ENCODE results near the gene PSME4. TPM values are rescaled to one million over a fixed set of nuclear protein-coding genes. Genes with fewer than 3 reads are reported as not detected.
"Not testable (repeated sequence)": the region's sequence is repeated elsewhere in the genome, so short reads cannot be mapped to it uniquely, and the experiment has no call there.

Gene PSME4
- total and polyA plus RNA-seq, 10 donors: 34.1 to 88.1 (median 58.8) TPM

DNA sequence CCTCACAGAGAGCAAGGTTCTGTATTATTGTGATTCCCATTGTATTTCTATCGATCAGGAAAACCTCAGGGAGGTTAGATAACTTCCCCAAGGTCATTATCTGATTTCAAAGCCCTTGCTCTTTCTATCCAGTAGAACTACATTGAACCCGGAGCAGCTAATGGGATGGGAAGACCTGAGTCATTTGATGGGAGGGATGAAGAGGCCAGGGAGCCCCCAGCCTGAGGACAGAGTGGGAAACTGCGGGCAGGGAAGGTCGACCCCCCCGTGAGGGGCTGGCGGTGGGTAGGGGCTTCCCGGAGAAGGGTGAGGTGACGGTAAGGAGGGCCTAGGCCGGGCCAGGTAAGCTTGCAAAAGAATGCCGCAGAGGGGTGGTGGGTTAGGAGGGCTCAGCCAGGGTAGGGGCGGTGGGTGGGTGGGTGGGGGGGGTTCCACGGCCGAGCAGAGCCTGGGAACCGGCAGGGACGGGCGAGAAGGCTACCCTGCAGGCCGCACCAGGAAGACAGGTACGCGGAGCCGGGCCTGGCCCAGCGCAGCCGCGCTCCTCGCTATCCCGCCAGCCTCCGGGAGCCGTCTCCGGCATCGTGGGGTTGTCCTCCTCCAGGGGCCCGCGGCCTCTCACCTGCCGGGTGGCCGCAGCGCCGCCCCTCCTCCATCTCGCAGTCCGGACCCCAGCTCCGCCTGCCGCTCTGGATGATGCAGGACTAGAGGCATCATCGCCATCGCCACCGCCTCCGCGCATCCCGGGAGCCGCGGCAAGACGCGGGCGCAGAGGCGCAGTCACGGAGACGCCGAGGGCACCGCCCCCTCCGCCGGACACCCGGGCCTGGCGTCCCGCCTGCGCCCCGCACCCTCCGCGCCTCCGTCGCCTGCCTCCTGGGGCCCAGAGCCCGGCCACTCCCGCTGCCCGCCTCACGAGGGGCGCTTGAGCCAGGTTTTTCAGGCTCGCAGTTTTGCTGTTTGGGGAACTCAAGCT lies 111.3 kb downstream of the PSME4 start, which contains the start of gene GPR75:
GPR75 (minus strand) TSS at position 762 of the 976 bp plus-strand sequence. CDS start 5,211 bp downstream, outside the sequence.
- H3K27me3 ChIP-seq (replicated peaks in 1 of 7): no peaks in the 10 kb centered on the region
- H3K4me3 ChIP-seq: peak within 1 kb of the TSS in 3 of 8 donors; percentile 5 to 39 (median 13)
- WGBS, 5 donors: 80 to 90% (median 85%) methylated on average over 62 to 72 of the region's 72 CpGs
- H3K4me1 ChIP-seq: peaks cover 0 to 6% (median 0%) of the 10 kb centered on the region in 6 donors
- TF ChIP-seq, protein P1, sequence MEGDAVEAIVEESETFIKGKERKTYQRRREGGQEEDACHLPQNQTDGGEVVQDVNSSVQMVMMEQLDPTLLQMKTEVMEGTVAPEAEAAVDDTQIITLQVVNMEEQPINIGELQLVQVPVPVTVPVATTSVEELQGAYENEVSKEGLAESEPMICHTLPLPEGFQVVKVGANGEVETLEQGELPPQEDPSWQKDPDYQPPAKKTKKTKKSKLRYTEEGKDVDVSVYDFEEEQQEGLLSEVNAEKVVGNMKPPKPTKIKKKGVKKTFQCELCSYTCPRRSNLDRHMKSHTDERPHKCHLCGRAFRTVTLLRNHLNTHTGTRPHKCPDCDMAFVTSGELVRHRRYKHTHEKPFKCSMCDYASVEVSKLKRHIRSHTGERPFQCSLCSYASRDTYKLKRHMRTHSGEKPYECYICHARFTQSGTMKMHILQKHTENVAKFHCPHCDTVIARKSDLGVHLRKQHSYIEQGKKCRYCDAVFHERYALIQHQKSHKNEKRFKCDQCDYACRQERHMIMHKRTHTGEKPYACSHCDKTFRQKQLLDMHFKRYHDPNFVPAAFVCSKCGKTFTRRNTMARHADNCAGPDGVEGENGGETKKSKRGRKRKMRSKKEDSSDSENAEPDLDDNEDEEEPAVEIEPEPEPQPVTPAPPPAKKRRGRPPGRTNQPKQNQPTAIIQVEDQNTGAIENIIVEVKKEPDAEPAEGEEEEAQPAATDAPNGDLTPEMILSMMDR (IDR thresholded peaks at IDR 0.05 in 8 of 11, conservative IDR thresholded peaks at IDR 0.05 in 3 of 11): no peak
- peak in 1 of 3 donors; percentile 7 for TF ChIP-seq POLR2AphosphoS5 (IDR thresholded peaks at IDR 0.05)
- intact Hi-C loops (cut with DNase I; ENCODE audit: low total_unique reads): no loop called here
- H3K27ac ChIP-seq: no peak within 1 kb of the TSS
- H3K9me3 ChIP-seq: no peaks in the 10 kb centered on the region
- DNase-seq: peak; percentile 73
- peaks cover 0 to 57% (median 13%) of the 10 kb centered on the region in 6 donors for H3K36me3 ChIP-seq

DNA sequence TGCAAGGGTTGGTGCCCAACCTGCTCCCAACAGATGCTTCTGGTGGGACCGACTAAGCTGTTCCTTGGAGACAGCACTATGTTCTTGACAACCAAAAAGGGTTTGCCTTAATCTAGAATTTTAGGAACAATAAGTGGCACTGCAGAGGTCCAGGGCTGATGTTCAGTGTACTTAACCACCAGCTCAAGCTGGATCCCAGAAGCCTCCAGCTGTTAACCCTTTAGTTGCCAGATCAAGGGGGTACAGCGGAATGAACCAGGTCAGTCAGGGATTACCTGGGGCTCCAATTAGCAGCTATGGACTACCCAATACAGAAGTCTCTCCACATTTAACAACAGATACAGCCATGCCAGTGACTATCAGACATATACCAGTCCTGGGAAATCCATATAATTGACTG lies 114.5 kb downstream of the PSME4 start:
- Histone ChIP-seq H3K4me3 (no peak overlapping the region), H3K27ac (no peak overlapping the region), H3K36me3 (peaks cover 0 to 51% (median 13%) of the 10 kb centered on the region in 6 donors), H3K27me3 (replicated peaks in 1 of 7) (no peaks in the 10 kb centered on the region), H3K9me3 (no peaks in the 10 kb centered on the region), H3K4me1 (no peaks in the 10 kb centered on the region)
- DNase-seq: no peak
- intact Hi-C loops (cut with DNase I; ENCODE audit: low total_unique reads): no loop called here
- WGBS, 5 donors: 87 to 98% (median 93%) methylated on average over 2 of the region's 2 CpGs
- TF ChIP-seq, protein P1 (IDR thresholded peaks at IDR 0.05 in 8 of 11, conservative IDR thresholded peaks at IDR 0.05 in 3 of 11): no peak
- TF ChIP-seq POLR2AphosphoS5 (IDR thresholded peaks at IDR 0.05): no peak
- no peak for TF ChIP-seq POLR2A (IDR thresholded peaks at IDR 0.05)

DNA sequence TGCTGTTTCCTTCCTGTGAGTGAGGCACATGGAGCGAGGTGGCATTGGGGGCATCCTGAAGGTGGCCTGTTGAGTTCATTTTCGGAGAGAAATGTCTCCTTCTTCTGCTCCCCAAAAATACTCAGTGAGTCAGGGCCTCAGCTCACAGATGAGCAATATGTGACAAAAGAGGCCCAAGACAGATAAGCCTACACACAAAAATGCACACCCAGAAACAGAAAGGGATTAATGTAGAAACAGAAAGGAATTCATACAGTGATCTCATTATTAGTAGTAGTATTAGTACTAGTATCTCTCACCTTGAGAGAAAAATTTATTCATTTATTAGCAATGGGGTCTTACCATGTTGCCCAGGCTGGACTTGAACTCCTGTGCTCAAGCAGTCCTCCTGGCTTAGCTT lies 116.1 kb downstream of the PSME4 start:
- TF ChIP-seq POLR2AphosphoS5 (IDR thresholded peaks at IDR 0.05): no peak
- TF ChIP-seq, protein P1 (IDR thresholded peaks at IDR 0.05 in 8 of 11, conservative IDR thresholded peaks at IDR 0.05 in 3 of 11): no peak
- TF ChIP-seq POLR2A (IDR thresholded peaks at IDR 0.05): no peak
- Histone ChIP-seq H3K4me1 (no peaks in the 10 kb centered on the region), H3K27me3 (replicated peaks in 1 of 7) (no peaks in the 10 kb centered on the region), H3K9me3 (no peaks in the 10 kb centered on the region), H3K27ac (no peak overlapping the region), H3K4me3 (no peak overlapping the region), H3K36me3 (peaks cover 0 to 44% (median 9%) of the 10 kb centered on the region in 6 donors)
- intact Hi-C loops (cut with DNase I; ENCODE audit: low total_unique reads): no loop called here
- DNase-seq: no peak
- WGBS, 5 donors: 77 to 95% (median 85%) methylated on average over 2 of the region's 2 CpGs

DNA sequence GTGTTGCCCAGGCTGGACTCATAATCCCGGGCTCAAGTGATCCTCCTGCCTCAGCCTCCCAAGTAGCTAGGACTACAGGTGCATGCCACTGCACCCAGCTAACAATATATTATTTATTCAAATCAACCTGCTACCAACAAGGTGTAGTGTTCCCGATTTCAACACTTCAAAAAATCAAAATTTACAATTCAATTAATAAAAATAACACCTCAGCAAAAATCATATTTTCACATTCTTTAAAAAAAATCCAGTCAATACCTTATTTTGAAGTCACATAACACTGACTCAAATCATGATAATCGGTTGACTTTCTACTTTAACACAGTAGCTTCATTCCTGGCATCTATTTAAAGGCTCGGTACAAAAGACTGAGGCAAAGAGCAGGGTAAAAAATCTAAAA lies 118.3 kb downstream of the PSME4 start:
- no peak for DNase-seq
- no peak for TF ChIP-seq POLR2A (IDR thresholded peaks at IDR 0.05)
- intact Hi-C loops (cut with DNase I; ENCODE audit: low total_unique reads): no loop called here

DNA sequence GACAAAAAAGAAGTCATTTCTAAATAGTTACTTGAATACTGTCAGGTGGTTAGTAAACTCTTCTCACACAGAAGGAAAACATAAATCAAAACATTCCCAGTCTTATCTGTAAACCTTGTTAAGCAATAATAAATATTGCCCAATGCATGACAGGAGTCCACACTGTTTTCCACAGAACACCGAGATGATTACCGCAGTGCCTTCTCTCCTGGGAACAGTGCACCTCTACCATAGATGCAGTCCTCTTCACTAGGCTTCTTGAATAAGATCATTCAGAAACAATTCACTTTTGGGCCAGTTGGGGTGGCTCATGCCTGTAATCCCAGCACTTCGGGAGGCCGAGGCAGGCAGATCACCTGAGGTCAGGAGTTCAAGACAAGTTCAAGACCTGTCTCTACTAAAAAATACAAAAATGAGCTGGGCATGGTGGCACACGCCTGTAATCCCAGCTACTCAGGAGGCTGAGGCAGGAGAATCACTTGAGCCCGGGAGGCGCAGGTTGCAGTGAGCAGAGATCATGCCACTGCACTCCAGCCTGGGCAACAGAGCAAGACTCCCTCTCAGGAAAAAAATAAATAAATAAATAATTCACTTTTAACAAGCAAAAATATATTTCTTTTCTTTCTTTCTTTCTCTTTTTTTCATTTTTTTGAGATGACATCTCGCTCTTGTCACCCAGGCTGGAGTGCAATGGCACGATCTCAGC lies 119.6 kb downstream of the PSME4 start:
- H3K9me3 ChIP-seq; H3K27ac ChIP-seq; H3K4me1 ChIP-seq; intact Hi-C loops (cut with DNase I; ENCODE audit: low total_unique reads); H3K27me3 ChIP-seq (replicated peaks in 1 of 7); H3K4me3 ChIP-seq; DNase-seq: not testable (repeated sequence)
- peaks cover 0 to 53% (median 9%) of the 10 kb centered on the region in 6 donors for H3K36me3 ChIP-seq
- 94 to 98% (median 96%) methylated on average over 9 of the region's 9 CpGs for WGBS, 5 donors

More for the DNA sequence above, 118.3 kb downstream of the PSME4 start:
- H3K4me3 ChIP-seq: no peak overlapping the region
- H3K36me3 ChIP-seq: peaks cover 0 to 50% (median 9%) of the 10 kb centered on the region in 6 donors
- no peaks in the 10 kb centered on the region for H3K4me1 ChIP-seq
- no peaks in the 10 kb centered on the region for H3K9me3 ChIP-seq
- WGBS, 5 donors: 87 to 92% (median 88%) methylated on average over 4 of the region's 4 CpGs
- H3K27ac ChIP-seq: no peak overlapping the region
- H3K27me3 ChIP-seq (replicated peaks in 1 of 7): no peaks in the 10 kb centered on the region

Data from spleen (tissue), 11 donors.